HepG2 (cell line): Measurements from ENCODE around the gene STUB1. TPM values are rescaled to one million over a fixed set of nuclear protein-coding genes. Genes with fewer than 3 reads are reported as not detected.

Source experiments
- AKAP8 ChIP-seq: sonication (generic); formaldehyde crosslinking; IDR thresholded peaks from 2 replicates; pipeline ENCODE4 v1.5.1; 2020; ENCODE audit warnings: mild to moderate bottlenecking, missing genetic modification reagents
- MAFF ChIP-seq: IDR thresholded peaks from 2 replicates; pipeline ENCODE4 v1.6.1; 2011; ENCODE audit warnings: low read depth, low read length, improper control_type of control experiment
- PAF1 ChIP-seq: IDR thresholded peaks from 2 replicates; pipeline ENCODE4 v1.6.1; 2016; ENCODE audit warnings: missing genetic modification reagents, missing compliant biosample characterization
- RFX1 ChIP-seq: fragments of 450-650 bp; IDR thresholded peaks from 2 replicates; pipeline ENCODE4 v1.6.1; 2017
- RXRA ChIP-seq: sonication (generic); formaldehyde crosslinking; IDR thresholded peaks from 2 replicates; pipeline ENCODE4 v1.5.1; 2020; ENCODE audit warnings: missing genetic modification reagents
- TEAD3 ChIP-seq: optimal IDR thresholded peaks from 2 replicates; pipeline ENCODE3; 2016; ENCODE audit warnings: borderline replicate concordance
- ZFP1 ChIP-seq: IDR thresholded peaks from 2 replicates; pipeline ENCODE4 v1.6.1; 2016
- ZNF234 ChIP-seq: sonication (generic); formaldehyde crosslinking; conservative IDR thresholded peaks from 2 replicates; pipeline ENCODE4 v1.5.1; 2020; ENCODE audit warnings: mild to moderate bottlenecking, missing genetic modification reagents
- ZNF550 ChIP-seq: sonication (generic); formaldehyde crosslinking; IDR thresholded peaks from 2 replicates; pipeline ENCODE4 v1.4.0; 2020; ENCODE audit warnings: mild to moderate bottlenecking, missing genetic modification reagents, borderline replicate concordance
- ZNF589 ChIP-seq: sonication (generic); formaldehyde crosslinking; conservative IDR thresholded peaks from 2 replicates; pipeline ENCODE4 v1.8.0; 2022; ENCODE audit warnings: mild to moderate bottlenecking, moderate library complexity, missing genetic modification reagents
- ZNF672 ChIP-seq: sonication (generic); formaldehyde crosslinking; IDR thresholded peaks from 2 replicates; pipeline ENCODE4 v1.8.1; 2022; ENCODE audit warnings: missing genetic modification reagents
- ZZZ3 ChIP-seq: sonication (generic); formaldehyde crosslinking; IDR thresholded peaks from 2 replicates; pipeline ENCODE4 v1.4.0; 2020; ENCODE audit warnings: missing genetic modification reagents, mild to moderate bottlenecking, borderline replicate concordance
- polyA plus RNA-seq, 8 experiments: library from polyadenylated mRNA; depleted of rRNA in 3 of 8; stranded (reverse) in 7 of 8; unstranded in 1 of 8; fragments of >200 nt; fragmentation: Illumina TruSeq in 4 of 8; extraction: Trizol in 4 of 8; gene quantifications; 2 replicates each; pipeline versions ENCODE4 v1.2.1 to v1.2.3, GENCODE V29; 2011 to 2016; ENCODE audit warnings: low read depth in 4 of 8, missing spikeins in 1 of 8, mixed read lengths in 1 of 8; ENCODE audit not compliant: insufficient read depth in 1 of 8
- total RNA-seq, 5 experiments: library from RNA; depleted of rRNA; stranded (reverse); fragments of >200 nt; fragmentation: Illumina TruSeq; extraction: Trizol; gene quantifications; 2 replicates each; pipeline ENCODE4 v1.2.3, GENCODE V29; 2016; ENCODE audit warnings: low read depth in 1 of 5
- TF ChIP-seq, protein P1 (sequence below): sonication (generic); formaldehyde crosslinking; IDR thresholded peaks from 2 replicates; pipeline ENCODE4 v1.9.0; 2021; ENCODE audit warnings: missing genetic modification reagents, borderline replicate concordance
- TF ChIP-seq, protein P2 (sequence below): sonication (generic); formaldehyde crosslinking; IDR thresholded peaks from 2 replicates; pipeline ENCODE4 v1.4.0; 2020; ENCODE audit warnings: missing genetic modification reagents, mild to moderate bottlenecking, borderline replicate concordance
- TF ChIP-seq, protein P3 (sequence below): sonication (generic); formaldehyde crosslinking; IDR thresholded peaks from 2 replicates; pipeline ENCODE4 v1.8.0; 2022; ENCODE audit warnings: low read depth, missing genetic modification reagents
- TF ChIP-seq, protein P4 (sequence below): sonication (generic); formaldehyde crosslinking; IDR thresholded peaks from 2 replicates; pipeline ENCODE4 v1.5.0; 2020; ENCODE audit warnings: mild to moderate bottlenecking, missing genetic modification reagents
- TF ChIP-seq, protein P5 (sequence below): sonication (generic); formaldehyde crosslinking; IDR thresholded peaks from 2 replicates; pipeline ENCODE4 v1.4.0; 2020; ENCODE audit warnings: missing genetic modification reagents

The STUB1 gene
- total and polyA plus RNA-seq, 2 of the 13 experiments (the other 11 are each of a cell fraction or from before 2014, with no cell fraction given): 52.9 to 78.2 TPM

DNA sequence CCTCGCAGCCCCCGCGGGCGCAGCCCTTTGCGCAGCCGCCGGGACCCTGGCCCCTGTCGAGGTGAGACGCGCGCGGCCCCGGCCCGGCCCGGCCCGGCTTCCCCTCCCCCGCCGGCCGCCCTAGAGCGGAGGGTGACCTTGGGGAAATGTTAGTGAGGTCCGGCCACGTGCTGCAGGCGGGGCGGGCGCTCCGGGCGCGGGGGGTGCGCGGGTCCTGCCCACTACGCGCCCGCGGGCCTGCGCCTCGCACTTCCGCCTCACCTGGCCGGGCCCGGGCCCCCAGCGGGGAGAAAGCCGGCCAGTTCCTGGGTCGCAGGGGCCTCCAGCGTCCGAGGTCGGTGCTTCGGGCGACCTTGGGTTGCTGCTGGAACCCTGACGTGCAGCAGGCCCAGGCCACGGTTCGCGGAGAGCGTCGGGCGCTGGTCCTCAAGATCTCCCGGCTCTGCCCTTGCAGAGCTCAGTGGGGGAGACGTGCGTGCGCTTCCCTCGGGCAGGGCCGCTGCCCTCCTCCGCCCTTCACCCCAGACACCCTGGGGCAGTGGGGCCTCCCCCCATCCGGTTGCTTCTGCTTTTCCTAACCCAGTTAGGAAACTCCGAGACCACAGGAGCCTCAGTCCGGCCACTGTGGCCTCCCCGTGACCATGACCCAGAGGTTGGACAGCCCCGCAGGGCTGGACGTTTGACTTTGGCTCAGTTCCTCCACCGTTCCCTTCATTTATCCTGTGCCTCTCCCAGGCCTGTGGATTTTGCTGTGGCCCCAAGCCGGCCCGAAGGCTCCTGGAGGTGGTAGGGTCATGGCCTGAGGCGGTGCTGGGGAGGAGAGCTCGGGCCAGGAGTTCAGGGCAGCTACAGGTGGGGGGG, 37.8 kb upstream of the STUB1 start (continued):
- no peak for TF ChIP-seq RFX1
- TF ChIP-seq, protein P1, sequence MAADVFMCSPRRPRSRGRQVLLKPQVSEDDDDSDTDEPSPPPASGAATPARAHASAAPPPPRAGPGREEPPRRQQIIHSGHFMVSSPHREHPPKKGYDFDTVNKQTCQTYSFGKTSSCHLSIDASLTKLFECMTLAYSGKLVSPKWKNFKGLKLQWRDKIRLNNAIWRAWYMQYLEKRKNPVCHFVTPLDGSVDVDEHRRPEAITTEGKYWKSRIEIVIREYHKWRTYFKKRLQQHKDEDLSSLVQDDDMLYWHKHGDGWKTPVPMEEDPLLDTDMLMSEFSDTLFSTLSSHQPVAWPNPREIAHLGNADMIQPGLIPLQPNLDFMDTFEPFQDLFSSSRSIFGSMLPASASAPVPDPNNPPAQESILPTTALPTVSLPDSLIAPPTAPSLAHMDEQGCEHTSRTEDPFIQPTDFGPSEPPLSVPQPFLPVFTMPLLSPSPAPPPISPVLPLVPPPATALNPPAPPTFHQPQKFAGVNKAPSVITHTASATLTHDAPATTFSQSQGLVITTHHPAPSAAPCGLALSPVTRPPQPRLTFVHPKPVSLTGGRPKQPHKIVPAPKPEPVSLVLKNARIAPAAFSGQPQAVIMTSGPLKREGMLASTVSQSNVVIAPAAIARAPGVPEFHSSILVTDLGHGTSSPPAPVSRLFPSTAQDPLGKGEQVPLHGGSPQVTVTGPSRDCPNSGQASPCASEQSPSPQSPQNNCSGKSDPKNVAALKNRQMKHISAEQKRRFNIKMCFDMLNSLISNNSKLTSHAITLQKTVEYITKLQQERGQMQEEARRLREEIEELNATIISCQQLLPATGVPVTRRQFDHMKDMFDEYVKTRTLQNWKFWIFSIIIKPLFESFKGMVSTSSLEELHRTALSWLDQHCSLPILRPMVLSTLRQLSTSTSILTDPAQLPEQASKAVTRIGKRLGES: peak; percentile 62; the same call in 1 of the 2 replicates
- no peak for TF ChIP-seq TEAD3
- TF ChIP-seq, protein P2, sequence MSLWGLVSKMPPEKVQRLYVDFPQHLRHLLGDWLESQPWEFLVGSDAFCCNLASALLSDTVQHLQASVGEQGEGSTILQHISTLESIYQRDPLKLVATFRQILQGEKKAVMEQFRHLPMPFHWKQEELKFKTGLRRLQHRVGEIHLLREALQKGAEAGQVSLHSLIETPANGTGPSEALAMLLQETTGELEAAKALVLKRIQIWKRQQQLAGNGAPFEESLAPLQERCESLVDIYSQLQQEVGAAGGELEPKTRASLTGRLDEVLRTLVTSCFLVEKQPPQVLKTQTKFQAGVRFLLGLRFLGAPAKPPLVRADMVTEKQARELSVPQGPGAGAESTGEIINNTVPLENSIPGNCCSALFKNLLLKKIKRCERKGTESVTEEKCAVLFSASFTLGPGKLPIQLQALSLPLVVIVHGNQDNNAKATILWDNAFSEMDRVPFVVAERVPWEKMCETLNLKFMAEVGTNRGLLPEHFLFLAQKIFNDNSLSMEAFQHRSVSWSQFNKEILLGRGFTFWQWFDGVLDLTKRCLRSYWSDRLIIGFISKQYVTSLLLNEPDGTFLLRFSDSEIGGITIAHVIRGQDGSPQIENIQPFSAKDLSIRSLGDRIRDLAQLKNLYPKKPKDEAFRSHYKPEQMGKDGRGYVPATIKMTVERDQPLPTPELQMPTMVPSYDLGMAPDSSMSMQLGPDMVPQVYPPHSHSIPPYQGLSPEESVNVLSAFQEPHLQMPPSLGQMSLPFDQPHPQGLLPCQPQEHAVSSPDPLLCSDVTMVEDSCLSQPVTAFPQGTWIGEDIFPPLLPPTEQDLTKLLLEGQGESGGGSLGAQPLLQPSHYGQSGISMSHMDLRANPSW: no peak
- TF ChIP-seq ZNF589 (CRISPR knock-in tag): no peak
- no peak for TF ChIP-seq ZFP1 (CRISPR knock-in tag)
- TF ChIP-seq, protein P3, sequence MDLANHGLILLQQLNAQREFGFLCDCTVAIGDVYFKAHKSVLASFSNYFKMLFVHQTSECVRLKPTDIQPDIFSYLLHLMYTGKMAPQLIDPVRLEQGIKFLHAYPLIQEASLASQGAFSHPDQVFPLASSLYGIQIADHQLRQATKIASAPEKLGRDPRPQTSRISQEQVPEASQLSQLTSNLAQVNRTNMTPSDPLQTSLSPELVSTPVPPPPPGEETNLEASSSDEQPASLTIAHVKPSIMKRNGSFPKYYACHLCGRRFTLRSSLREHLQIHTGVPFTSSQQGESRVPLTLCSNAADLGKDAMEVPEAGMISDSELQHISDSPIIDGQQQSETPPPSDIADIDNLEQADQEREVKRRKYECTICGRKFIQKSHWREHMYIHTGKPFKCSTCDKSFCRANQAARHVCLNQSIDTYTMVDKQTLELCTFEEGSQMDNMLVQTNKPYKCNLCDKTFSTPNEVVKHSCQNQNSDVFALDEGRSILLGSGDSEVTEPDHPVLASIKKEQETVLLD (CRISPR knock-in tag): peak; percentile 45; the same call in 1 of the 2 replicates
- no peak for TF ChIP-seq AKAP8 (CRISPR knock-in tag)
- TF ChIP-seq, protein P4, sequence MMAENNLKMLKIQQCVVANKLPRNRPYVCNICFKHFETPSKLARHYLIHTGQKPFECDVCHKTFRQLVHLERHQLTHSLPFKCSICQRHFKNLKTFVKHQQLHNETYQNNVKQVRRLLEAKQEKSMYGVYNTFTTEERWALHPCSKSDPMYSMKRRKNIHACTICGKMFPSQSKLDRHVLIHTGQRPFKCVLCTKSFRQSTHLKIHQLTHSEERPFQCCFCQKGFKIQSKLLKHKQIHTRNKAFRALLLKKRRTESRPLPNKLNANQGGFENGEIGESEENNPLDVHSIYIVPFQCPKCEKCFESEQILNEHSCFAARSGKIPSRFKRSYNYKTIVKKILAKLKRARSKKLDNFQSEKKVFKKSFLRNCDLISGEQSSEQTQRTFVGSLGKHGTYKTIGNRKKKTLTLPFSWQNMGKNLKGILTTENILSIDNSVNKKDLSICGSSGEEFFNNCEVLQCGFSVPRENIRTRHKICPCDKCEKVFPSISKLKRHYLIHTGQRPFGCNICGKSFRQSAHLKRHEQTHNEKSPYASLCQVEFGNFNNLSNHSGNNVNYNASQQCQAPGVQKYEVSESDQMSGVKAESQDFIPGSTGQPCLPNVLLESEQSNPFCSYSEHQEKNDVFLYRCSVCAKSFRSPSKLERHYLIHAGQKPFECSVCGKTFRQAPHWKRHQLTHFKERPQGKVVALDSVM (CRISPR knock-in tag): peak; percentile 9; the same call in 1 of the 2 replicates
- TF ChIP-seq, protein P5, sequence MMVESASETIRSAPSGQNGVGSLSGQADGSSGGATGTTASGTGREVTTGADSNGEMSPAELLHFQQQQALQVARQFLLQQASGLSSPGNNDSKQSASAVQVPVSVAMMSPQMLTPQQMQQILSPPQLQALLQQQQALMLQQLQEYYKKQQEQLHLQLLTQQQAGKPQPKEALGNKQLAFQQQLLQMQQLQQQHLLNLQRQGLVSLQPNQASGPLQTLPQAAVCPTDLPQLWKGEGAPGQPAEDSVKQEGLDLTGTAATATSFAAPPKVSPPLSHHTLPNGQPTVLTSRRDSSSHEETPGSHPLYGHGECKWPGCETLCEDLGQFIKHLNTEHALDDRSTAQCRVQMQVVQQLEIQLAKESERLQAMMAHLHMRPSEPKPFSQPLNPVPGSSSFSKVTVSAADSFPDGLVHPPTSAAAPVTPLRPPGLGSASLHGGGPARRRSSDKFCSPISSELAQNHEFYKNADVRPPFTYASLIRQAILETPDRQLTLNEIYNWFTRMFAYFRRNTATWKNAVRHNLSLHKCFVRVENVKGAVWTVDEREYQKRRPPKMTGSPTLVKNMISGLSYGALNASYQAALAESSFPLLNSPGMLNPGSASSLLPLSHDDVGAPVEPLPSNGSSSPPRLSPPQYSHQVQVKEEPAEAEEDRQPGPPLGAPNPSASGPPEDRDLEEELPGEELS (CRISPR knock-in tag): no peak
- TF ChIP-seq RXRA (CRISPR knock-in tag): peak; percentile 80
- TF ChIP-seq ZNF550 (CRISPR knock-in tag): no peak
- TF ChIP-seq PAF1 (CRISPR knock-in tag): no peak
- no peak for TF ChIP-seq ZNF672 (CRISPR knock-in tag)
- TF ChIP-seq ZNF234 (CRISPR knock-in tag): no peak
- TF ChIP-seq MAFF: no peak
- no peak for TF ChIP-seq ZZZ3 (CRISPR knock-in tag)
